Ramos (cell line): ENCODE data around the gene AKNA.
"Not testable (repeated sequence)": the region's sequence is repeated elsewhere in the genome, so short reads cannot be mapped to it uniquely, and the experiment has no call there.

ENCODE experiments used
- in situ Hi-C: fragments of 300-500 bp; cut with MboI; formaldehyde crosslinking; loops from one replicate; pipeline ENCODE4 v1.14.3; 2022; ENCODE audit warnings: low sequenced_read_pairs; ENCODE audit not compliant: unreplicated experiment

Gene AKNA

GRCh38 chr9:114330636-114331035, 57.1 kb downstream of the AKNA start:
- in situ Hi-C loops, result no loop called here

- in situ Hi-C loops, result not testable (repeated sequence)
Observed at GRCh38 chr9:114329625-114330022, 58.2 kb downstream of the AKNA start, which contains the start of gene ORM2. TSS of gene ORM2 (plus strand) at chr9:114329869. CDS start at chr9:114329905, 36 bp downstream.

- in situ Hi-C loops, result not testable (repeated sequence)
Observed at GRCh38 chr9:114328937-114329624, 58.7 kb downstream of the AKNA start.

- in situ Hi-C loops, result not testable (repeated sequence)
Observed at GRCh38 chr9:114328357-114328820, 59.4 kb downstream of the AKNA start.

- in situ Hi-C loops, result no loop called here
Observed at GRCh38 chr9:114327749-114328148, 60.0 kb downstream of the AKNA start.

GRCh38 chr9:114325684-114326254, 62.0 kb downstream of the AKNA start:
- in situ Hi-C loops, result not testable (repeated sequence)

- in situ Hi-C loops, result not testable (repeated sequence)
Observed at GRCh38 chr9:114324965-114325364, 62.8 kb downstream of the AKNA start.

- in situ Hi-C loops, result no loop called here
Observed at GRCh38 chr9:114324492-114324891, 63.3 kb downstream of the AKNA start.

GRCh38 chr9:114323849-114324248, 63.9 kb downstream of the AKNA start:
- in situ Hi-C loops, result not testable (repeated sequence)

- in situ Hi-C loops, result not testable (repeated sequence)
Observed at GRCh38 chr9:114322831-114323531, 64.8 kb downstream of the AKNA start, which contains the start of gene ORM1. TSS of gene ORM1 (plus strand) at chr9:114323098. CDS start at chr9:114323134, 36 bp downstream.

- in situ Hi-C loops, result not testable (repeated sequence)
Observed at GRCh38 chr9:114322160-114322818, 65.5 kb downstream of the AKNA start.

- in situ Hi-C loops, result no loop called here
Observed at GRCh38 chr9:114321759-114322158, 66.0 kb downstream of the AKNA start.

- in situ Hi-C loops, result not testable (repeated sequence)
Observed at GRCh38 chr9:114320710-114321109, 67.1 kb downstream of the AKNA start.

GRCh38 chr9:114319147-114319546, 68.6 kb downstream of the AKNA start:
- in situ Hi-C loops, result no loop called here

- in situ Hi-C loops, result no loop called here
Observed at GRCh38 chr9:114318416-114318815, 69.4 kb downstream of the AKNA start.

- in situ Hi-C loops, result no loop called here
Observed at GRCh38 chr9:114317665-114318357, 70.0 kb downstream of the AKNA start.

GRCh38 chr9:114316605-114317230, 71.1 kb downstream of the AKNA start:
- in situ Hi-C loops, result no loop called here

GRCh38 chr9:114315723-114316363, 71.9 kb downstream of the AKNA start:
- in situ Hi-C loops, result no loop called here
